Stimulated activated CD8-positive, alpha-beta memory T cell treated with anti-CD3 and anti-CD28 coated beads, Interleukin-4, amount 100 ng/mL, for 48 hours (primary cell): ENCODE data around the gene KCTD11.
"Not testable (repeated sequence)": the region's sequence is repeated elsewhere in the genome, so short reads cannot be mapped to it uniquely, and the experiment has no call there.

Experiments used
- DNase-seq: peaks from one replicate; pipeline ENCODE4 v3.0.0-alpha.2; 2020

Gene KCTD11

DNA sequence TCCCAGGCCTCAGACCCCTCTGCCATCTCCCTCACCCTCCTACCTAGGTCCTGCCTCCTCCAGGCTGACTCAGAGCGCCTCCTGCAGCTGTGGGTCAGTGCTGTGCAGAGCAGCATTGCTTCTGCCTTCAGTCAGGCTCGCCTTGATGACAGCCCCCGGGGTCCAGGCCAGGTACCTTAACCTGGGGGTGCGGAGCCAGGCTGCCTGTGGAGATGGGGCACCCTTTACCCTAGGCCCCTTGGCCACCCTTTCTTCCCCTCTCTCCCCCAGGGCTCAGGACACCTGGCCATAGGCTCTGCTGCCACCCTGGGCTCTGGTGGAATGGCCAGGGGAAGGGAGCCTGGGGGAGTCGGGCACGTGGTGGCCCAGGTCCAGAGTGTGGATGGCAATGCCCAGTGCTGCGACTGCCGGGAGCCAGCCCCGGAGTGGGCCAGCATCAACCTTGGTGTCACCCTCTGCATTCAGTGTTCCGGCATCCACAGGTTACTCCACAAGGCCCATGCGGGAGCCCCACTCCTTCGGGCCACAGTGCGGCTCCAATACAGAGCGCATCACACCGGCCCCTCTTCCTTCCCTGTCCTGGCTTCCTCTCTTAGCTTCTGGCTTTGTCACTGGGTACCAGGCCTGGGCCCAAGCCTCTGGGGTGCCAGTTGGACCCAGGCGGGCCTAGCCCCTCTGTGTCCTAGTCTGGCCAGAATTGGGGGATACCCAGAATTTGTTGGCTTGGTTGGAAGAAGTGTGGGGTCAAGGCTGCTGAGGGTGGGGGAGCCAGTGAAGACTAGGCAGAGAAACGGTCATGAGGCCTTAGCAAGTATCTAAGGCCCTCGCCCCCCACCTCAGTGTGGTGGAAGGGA is 5.0 kb upstream of the KCTD11 start:
- no peak for DNase-seq

- no peak for DNase-seq
Measured at GRCh38 chr17:7347630-7348477, 4.1 kb upstream of the KCTD11 start.

DNA sequence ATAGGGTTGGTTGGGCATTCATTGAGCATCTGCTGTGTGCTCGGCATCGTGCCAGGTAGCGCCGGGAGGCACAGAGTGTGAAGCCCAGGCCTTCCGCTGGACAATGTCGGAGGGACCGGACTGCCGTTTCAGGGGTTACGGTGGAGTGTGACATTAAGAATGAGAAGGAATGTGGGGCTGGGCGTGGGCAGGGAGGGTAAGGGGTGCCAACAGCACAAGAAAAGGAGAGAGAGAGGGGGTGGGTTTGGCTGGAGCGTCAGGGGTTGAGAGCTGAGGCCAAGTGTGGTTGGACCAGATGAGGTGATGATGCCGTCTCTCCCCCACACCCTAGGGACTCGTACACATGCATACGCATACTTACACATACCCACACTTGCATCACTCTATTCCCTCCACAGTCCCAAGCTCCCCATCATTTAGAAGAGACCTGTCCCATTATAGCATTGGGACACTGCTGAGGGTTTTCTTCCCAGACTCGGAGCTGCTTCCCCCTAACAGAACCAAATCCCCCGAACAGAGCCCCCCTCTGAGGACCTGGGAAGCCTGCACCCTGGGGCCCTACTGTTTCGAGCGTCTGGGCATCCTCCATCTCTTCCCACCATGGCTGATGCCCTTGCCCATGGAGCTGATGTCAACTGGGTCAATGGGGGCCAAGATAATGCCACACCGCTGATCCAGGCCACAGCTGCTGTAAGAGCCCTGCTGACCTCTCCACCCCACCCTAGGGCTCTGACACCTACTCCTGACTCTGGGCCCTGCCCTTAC is 3.3 kb upstream of the KCTD11 start:
- DNase-seq, result no peak

- no peak for DNase-seq
Measured at GRCh38 chr17:7352503-7352889, 534 bp downstream of the KCTD11 start.

DNA sequence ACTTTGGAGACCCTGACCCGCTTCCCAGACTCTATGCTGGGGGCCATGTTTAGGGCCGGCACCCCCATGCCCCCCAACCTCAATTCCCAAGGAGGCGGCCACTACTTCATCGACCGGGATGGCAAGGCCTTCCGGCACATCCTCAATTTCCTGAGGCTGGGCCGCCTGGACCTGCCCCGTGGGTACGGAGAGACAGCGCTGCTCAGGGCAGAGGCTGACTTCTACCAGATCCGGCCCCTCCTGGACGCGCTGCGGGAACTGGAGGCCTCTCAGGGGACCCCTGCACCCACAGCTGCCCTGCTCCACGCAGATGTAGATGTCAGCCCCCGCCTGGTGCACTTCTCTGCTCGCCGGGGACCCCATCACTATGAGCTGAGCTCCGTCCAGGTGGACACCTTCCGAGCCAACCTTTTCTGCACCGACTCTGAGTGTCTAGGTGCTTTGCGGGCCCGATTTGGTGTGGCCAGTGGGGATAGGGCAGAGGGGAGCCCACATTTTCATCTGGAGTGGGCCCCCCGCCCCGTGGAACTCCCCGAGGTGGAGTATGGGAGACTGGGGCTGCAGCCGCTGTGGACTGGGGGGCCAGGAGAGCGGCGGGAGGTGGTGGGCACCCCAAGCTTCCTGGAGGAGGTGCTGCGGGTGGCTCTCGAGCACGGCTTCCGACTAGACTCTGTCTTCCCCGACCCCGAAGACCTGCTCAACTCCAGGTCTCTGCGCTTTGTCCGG is 1.1 kb downstream of the KCTD11 start:
- no peak for DNase-seq

DNA sequence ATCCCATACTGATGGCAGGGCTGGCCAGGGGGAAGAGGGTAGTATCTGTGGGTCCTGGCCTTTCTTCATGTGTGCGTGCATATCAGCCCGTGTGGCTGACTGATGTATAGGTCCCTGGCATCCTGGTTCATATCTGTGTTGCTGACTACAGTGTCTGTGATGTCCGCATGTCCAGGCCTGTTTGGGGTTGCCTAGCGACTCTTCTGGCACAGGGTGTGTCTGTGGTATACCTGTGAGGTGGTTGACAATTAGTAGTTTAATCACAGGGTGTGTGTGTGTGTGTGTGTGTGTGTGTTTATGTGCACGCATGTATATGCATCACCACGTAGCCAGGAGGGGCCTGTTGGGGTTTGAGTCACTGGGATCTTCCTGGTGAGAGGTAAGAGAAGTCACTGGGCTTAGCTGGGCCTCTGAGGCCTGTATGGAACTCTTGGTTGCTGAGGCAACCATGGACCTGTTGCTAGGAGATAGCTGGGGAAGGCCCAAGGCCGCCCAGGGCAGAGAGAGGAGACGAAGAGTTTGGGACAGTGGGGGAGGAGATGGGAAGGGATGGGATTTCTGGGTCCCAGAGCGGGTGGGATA is 2.4 kb downstream of the KCTD11 start:
- DNase-seq, result peak; percentile 45

GRCh38 chr17:7355053-7355452 is 3.1 kb downstream of the KCTD11 start, which contains the start of gene TMEM95:
TMEM95 (plus strand) TSS chr17:7355156; CDS start chr17:7355205, 49 bp downstream.
- no peak for DNase-seq

DNA sequence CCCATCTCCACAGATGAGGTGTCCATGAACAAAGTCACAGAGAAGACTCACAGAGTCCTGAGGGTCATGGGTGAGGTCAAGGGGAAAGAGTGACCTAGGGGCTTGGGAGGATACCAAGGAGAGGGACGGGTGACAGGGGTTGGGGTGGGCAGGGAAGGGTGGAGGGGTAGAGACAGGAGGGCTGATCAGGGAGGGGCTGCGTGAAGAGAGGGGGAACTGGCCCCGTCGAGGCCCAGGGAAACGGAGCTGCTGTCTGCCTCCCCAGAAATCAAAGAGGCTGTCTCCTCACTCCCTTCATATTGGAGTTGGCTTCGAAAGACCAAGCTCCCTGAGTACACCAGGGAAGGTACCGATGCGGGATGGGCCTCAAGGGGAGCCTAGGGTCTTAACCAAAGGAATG is 3.6 kb downstream of the KCTD11 start:
- DNase-seq, result no peak

- DNase-seq, result peak; percentile 93
Measured at GRCh38 chr17:7356072-7356549, 4.1 kb downstream of the KCTD11 start.

GRCh38 chr17:7356756-7357155 is 4.8 kb downstream of the KCTD11 start:
- DNase-seq, result no peak

DNA sequence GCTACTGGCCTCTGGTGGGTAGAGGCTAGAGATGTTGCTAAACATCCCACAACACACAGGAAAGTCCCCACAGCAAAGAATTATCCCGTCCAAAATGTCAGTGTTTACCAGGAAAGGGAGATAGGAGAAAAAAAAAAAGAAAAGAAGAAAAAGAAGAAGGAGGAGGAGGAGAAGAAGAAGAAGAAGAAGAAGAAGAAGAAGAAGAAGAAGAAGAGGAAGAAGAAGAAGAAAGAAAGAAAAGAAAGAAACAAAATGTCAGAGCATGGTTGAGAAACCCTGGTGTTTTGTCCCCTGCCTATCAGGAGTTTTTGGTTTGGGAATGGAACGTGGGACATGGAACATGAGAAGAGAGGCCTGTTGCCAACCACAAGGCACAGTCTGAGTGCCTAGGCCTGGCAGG is 5.4 kb downstream of the KCTD11 start:
- DNase-seq, result no peak

DNA sequence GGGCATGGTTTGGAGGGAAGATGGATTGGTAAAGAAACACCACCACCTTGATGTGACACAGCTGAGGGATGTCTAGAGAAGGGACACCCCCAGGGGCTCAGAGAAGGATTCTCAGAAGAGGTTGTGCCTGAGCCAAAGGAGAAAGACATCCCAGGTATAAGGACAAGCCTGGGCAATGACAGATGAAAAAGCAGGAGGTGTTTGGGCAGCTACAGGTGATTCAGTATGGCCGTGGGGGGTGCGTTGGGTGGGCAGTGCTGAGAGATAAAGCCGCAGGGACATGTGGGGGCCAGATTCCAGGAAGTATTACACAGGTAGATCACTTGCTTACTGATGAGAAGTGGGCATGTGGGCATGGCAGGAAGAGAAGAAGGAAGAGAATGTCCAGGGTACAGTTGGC is 9.9 kb downstream of the KCTD11 start:
- no peak for DNase-seq

- no peak for DNase-seq
Measured at GRCh38 chr17:7363311-7363710, 11.3 kb downstream of the KCTD11 start.

DNA sequence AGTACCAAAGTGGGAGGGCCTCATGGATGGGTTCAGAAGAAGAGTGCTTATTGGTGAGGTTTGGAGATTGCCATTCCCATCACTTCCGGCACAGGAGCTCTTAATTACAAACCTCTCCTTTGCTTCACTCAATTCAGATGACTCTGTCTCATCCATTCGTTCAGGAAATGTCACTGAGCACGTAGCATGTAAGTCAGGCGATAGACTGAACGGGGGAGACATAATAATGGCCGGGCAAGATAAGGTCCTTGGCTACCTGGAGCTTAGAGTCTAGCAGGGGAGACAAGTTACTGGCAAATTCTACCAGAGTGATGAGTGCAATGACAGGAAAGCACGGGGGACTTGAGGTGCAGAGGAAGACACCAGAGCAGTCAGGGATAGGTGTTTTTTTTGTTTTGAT is 14.0 kb downstream of the KCTD11 start:
- DNase-seq, result not testable (repeated sequence)

DNA sequence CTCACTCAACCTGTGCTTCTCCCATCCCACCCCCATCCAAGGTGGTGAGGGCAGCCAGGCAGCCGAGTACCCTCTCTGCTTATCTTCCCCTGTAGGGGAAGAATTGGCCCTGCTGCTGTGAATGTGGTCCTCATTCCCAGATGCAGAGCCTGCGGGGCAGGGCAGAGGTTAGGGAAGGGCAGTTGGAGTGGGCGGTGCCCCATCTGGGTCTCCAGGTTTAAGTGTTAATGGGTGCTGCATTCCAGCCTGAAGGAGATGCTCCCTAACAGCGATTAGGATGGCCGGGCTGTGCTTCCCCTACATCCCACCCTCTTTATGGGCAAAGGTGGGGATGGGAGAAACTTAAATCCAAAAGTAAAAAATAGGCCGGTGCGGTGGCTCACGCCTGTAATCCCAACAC is 15.1 kb downstream of the KCTD11 start:
- DNase-seq, result no peak

DNA sequence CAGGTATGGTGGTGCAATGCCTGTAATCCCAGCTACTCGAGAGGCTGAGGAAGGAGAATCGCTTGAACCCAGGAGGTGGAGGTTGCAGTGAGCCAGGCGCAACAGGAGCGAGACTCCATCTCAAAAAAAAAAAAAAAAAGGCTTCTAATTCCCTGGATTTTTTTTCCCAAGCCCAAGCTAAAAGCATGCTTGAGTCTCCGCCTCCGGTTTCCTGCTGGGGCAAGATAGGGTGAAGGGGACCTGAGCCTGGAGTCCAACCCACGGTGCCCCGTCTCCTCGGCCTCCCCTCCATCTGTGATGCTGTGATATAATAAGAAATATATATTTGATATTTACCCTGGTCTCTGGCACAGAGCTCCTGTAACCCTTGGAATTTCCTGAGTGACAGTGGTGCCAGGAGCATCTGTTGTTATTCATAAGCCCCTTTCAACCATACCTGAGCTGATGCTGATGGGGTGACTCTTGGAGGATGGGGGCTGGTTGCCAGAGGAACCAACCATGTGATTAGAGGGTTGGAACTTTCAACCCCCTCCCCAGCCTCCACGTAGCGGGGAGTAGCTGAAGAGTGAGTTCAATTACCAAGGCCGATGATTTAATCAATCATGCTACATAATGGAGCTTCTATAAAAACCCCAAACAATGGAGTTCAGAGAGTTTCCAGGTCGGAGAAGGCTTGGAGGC is 16.1 kb downstream of the KCTD11 start:
- no peak for DNase-seq

GRCh38 chr17:7368599-7368994 is 16.6 kb downstream of the KCTD11 start:
- not testable (repeated sequence) for DNase-seq

- DNase-seq, result no peak
Measured at GRCh38 chr17:7369825-7370224, 17.9 kb downstream of the KCTD11 start.

- DNase-seq, result no peak
Measured at GRCh38 chr17:7370853-7371252, 18.9 kb downstream of the KCTD11 start.

DNA sequence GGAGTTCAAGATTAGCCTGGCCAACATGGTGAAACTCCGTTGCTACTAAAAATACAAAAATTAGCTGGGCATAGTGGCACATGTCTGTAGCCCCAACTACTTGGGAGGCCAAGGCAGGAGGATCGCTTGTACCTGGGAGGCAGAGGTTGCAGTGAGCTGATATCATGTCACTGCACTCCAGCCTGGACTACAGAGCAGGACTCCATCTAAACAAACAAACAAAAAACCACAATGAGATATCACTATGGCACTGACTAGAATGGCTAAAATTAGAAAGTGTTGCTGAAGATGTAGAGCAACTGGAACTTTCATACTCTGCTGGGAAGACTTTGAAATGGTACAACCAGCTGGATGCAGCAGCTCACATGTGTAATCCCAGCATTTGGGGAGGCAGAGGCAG is 22.4 kb downstream of the KCTD11 start:
- DNase-seq, result no peak

DNA sequence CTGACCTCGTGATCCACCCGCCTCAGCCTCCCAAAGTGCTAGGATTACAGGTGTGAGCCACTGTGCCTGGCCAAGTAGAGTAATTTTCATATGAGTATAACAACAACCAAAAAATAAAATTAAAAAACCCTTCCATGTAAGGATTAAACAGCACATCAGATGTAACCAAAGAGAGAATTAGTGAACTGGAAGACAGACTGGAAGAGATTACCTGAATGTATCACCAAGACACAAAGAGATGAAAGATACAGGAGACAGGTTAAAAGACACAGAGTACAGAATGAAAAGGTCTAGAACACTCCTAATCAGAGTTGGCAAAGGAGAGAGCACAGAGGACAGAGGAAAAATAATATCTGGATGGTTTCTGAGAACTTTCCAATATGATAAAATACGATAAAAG is 27.2 kb downstream of the KCTD11 start:
- no peak for DNase-seq
